GM12801 (cell line): ENCODE measurements around the gene AKT1S1.

Experiments used
- TF ChIP-seq, protein P1 (sequence below): IDR thresholded peaks from one replicate; pipeline ENCODE4 v1.5.1; 2011; ENCODE audit warnings: control low read depth; ENCODE audit not compliant: insufficient read length; ENCODE audit errors: extremely low read depth

Gene AKT1S1

DNA sequence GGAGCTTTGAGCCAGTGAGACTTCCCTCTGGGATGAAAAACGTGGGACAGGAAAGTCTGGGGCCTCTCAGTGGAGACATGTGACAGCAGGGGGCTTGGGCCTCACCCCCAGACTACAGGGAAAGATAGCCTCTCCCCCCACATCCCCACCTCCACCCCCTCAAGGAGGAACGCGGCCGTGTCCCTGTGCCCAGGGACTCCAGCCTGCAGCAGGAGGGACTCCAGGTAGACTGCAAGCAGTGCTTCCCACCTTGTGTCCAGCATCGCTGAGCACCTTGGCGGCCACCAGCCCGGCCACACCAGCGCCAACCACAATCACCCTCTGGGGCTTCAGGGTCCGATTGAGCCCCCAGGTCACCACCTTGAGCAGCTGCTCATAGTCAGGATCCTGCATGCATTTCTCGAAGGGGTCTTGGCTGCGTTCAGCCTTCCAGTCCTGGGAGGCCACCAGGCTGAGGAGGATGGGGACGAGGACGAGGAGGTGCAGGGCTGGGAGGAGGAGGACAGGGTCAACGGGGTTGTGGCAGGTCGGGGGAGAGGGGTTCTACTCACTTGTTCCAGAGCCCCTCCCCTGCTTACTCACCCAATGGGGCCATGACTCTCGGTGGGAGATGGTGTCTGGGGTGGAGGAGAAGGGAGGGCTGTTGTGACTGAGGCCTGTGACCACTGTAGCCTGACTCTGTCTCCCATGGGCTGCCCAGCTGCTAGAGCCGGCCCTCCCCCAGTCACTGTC is 18.6 kb upstream of the AKT1S1 start:
- TF ChIP-seq, protein P1, sequence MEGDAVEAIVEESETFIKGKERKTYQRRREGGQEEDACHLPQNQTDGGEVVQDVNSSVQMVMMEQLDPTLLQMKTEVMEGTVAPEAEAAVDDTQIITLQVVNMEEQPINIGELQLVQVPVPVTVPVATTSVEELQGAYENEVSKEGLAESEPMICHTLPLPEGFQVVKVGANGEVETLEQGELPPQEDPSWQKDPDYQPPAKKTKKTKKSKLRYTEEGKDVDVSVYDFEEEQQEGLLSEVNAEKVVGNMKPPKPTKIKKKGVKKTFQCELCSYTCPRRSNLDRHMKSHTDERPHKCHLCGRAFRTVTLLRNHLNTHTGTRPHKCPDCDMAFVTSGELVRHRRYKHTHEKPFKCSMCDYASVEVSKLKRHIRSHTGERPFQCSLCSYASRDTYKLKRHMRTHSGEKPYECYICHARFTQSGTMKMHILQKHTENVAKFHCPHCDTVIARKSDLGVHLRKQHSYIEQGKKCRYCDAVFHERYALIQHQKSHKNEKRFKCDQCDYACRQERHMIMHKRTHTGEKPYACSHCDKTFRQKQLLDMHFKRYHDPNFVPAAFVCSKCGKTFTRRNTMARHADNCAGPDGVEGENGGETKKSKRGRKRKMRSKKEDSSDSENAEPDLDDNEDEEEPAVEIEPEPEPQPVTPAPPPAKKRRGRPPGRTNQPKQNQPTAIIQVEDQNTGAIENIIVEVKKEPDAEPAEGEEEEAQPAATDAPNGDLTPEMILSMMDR, result no peak

DNA sequence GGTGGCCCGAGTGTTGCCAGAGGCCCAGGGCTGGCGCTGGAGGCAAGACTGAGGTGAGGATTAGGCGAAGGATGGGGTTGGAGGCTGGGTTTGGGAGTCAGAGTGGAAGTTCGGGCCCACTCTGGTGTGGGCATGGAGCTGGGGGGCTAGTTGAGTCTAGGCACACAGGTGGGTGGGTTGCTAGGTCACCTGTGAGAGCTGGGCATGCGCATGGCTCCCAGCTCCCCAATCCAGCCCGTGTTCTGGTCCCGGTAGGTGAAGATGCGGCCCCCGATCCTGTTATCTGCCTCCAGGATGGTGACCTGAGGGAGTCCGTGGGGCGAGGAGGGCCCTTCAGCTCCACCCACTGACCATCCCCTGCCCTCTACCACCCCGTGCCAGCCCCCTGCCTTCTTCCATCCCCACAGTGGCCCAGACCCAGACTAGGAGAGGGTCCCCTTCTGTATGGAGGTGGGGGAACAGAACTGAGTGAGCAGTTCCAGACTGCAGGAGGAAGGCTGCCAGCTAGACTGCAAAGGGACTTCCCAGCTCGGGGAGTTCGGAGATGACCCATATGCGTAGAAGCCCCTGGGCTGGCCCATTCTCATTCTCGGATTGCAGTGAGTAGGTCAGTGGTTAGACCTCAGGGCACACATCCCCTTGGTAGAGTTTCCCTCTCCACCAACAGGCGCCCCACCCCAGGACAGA is 17.9 kb upstream of the AKT1S1 start:
- TF ChIP-seq, protein P1, result no peak

DNA sequence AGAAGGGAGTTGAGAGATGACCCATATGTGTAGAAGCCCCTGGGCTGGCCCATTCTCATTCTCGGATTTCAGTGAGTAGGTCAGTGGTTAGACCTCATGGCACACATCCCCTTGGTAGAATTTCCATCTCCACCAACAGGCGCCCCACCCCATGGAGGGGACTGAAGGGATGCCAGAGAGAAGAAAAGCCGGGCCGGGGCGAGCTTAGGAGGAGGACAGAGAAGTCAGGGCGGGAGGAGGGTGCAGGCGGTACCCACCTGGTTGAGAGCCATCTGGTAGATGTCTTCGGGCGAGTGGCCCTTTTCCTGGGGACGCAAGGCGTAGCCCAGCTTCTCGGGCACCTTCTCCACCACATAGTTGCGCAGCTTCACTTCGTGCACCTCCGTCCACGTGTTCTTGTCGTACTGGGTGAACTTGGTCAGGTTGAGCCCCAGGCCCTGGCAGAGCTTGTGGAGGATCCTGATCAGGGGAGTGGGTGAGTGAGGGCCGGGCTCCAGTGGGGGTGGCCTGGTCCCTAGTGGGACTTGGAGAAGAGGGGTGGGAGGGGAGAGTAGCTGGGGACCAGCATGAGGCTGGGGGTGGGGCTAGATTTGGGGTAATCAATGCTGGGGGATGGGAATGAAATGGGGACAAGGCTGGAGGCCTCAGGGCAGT is 17.0 kb upstream of the AKT1S1 start:
- TF ChIP-seq, protein P1, result no peak

DNA sequence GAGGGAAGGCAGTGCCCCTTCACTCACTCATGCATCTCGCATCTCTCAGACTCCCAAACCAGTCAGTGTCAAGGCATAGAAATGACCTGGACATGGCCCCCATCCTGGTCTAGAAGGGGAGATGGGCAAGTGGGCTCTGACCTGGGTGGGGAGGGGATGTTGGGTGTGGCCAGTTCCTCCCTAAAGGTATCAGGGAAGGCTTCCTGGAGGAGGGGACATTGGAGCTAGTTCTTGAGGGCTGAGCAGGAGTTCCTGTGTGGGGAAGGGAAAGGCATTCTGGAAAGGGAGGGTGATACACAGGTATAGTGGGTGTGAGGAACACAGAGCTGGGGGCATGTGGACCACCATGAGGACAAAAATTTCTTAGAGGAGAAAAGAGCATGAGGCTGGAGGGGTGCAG is 15.6 kb upstream of the AKT1S1 start:
- TF ChIP-seq, protein P1, result no peak

DNA sequence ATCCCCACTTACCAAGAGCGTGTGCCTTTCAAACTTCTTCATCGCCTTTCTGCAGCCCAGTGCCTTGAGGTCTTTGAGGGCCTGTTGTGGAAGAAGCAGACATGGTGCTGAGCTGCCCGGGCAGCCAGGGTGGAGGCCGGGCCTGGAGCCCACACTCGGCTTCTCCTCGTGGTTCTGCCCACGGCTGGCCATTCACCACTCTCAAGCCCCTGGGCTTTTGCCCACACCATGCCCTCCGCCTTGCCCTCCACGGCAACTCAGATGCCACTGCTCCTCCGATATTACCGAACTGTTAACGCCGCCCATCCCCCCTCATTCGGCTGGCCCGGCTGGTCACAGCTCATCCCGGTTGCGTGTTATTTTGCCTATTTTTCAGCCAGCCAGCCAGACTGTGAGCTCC is 14.2 kb upstream of the AKT1S1 start:
- TF ChIP-seq, protein P1, result no peak

DNA sequence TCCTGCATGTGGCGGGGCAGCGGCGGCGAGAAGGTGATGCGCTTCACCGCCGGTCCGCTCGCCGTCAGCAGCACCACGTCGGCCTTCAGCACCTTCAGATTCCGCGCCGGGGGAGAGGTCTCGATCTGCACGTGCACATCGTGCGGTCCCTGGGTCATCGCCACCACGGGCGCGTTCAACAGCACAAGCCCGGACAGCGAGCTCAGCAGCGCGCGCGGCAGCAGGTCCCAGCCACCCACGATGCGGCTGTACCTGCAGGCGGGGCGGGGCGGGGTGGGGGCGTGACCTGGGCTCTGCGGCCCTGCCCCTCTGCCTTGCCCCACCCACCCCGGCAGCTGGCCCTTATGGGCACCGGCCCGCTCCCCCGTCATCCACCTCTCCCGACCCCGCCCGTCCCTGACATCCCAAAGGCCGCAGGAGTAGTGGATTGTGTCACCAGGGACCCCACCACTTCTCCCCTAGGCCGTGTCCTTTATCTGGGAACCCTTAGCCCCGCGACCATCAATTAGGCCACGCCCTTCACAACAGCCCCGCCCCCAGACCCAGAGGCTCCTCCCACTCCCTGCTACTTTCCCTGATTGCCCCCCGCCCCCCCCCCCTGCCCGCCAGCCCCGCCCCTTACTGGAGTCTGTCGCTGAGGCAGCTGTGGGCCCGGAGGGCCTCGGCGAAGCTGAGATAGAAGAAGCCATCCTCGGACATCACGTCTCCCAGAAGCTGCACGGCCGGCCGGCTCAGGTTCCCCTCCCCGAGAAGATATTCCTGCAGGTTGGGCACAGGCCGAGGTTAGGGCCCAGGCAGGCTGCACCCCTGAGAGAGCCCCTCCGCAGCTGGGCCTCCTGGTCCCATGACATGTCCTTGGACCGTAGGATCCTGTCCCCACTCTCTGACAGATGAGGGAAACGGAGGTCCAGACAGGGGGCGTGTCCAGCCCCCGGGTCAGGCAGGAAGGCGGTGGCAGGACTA is 13.5 kb upstream of the AKT1S1 start:
- TF ChIP-seq, protein P1, result no peak
